HEK293 (cell line): ENCODE results near the gene HPCAL1.

Experiments
- ATF2 ChIP-seq: fragments of 450-650 bp; formaldehyde crosslinking; IDR thresholded peaks from 2 replicates; pipeline ENCODE4 v1.5.1; 2016; ENCODE audit warnings: missing biosample characterization, missing genetic modification characterization, low read depth
- HOXA7 ChIP-seq: sonication (generic); formaldehyde crosslinking; IDR thresholded peaks from 2 replicates; pipeline ENCODE4 v1.8.1; 2022; ENCODE audit warnings: missing genetic modification reagents, borderline replicate concordance
- HOXC10 ChIP-seq: sonication (generic); formaldehyde crosslinking; IDR thresholded peaks from 2 replicates; pipeline ENCODE4 v1.8.1; 2023; ENCODE audit warnings: mild to moderate bottlenecking, missing genetic modification reagents
- HOXD13 ChIP-seq: sonication (generic); formaldehyde crosslinking; IDR thresholded peaks from 2 replicates; pipeline ENCODE4 v1.8.0; 2022; ENCODE audit warnings: missing genetic modification reagents, borderline replicate concordance
- WT1 ChIP-seq: fragments of 450-650 bp; formaldehyde crosslinking; IDR thresholded peaks from 2 replicates; pipeline ENCODE4 v1.5.1; 2016; ENCODE audit warnings: missing biosample characterization, missing genetic modification characterization
- ZBTB20 ChIP-seq: fragments of 450-650 bp; formaldehyde crosslinking; IDR thresholded peaks from 2 replicates; pipeline ENCODE4 v1.5.1; 2016; ENCODE audit warnings: missing biosample characterization, missing genetic modification characterization
- ZNF140 ChIP-seq: fragments of 450-650 bp; formaldehyde crosslinking; IDR thresholded peaks from 2 replicates; pipeline ENCODE4 v1.5.1; 2016; ENCODE audit warnings: missing biosample characterization, missing genetic modification characterization
- ZNF18 ChIP-seq: fragments of 450-650 bp; formaldehyde crosslinking; IDR thresholded peaks from 2 replicates; pipeline ENCODE4 v1.5.1; 2016; ENCODE audit warnings: missing biosample characterization, missing genetic modification characterization
- ZNF211 ChIP-seq: fragments of 450-650 bp; formaldehyde crosslinking; IDR thresholded peaks from 2 replicates; pipeline ENCODE4 v1.5.1; 2016; ENCODE audit warnings: low read depth, missing biosample characterization, missing genetic modification characterization
- ZNF214 ChIP-seq: fragments of 450-650 bp; formaldehyde crosslinking; IDR thresholded peaks from 2 replicates; pipeline ENCODE4 v1.5.1; 2017; ENCODE audit warnings: missing biosample characterization, mild to moderate bottlenecking, missing genetic modification characterization, borderline replicate concordance
- ZNF426 ChIP-seq: fragments of 450-650 bp; formaldehyde crosslinking; IDR thresholded peaks from 2 replicates; pipeline ENCODE4 v1.5.1; 2017; ENCODE audit warnings: missing biosample characterization, missing genetic modification characterization, mild to moderate bottlenecking, inconsistent platforms, moderate library complexity
- ZNF449 ChIP-seq: fragments of 450-650 bp; formaldehyde crosslinking; IDR thresholded peaks from 2 replicates; pipeline ENCODE4 v1.5.1; 2017; ENCODE audit warnings: missing biosample characterization, mild to moderate bottlenecking, missing genetic modification characterization, moderate library complexity
- ZNF555 ChIP-seq: fragments of 450-650 bp; formaldehyde crosslinking; conservative IDR thresholded peaks from 2 replicates; pipeline ENCODE4 v1.5.1; 2017; ENCODE audit warnings: missing biosample characterization, mild to moderate bottlenecking, missing genetic modification characterization, inconsistent platforms
- ZNF560 ChIP-seq: fragments of 450-650 bp; formaldehyde crosslinking; IDR thresholded peaks from 2 replicates; pipeline ENCODE4 v1.5.1; 2017; ENCODE audit warnings: missing biosample characterization, missing genetic modification characterization, borderline replicate concordance
- ZNF747 ChIP-seq: fragments of 450-650 bp; formaldehyde crosslinking; IDR thresholded peaks from 2 replicates; pipeline ENCODE4 v1.5.1; 2016; ENCODE audit warnings: missing biosample characterization, missing genetic modification characterization
- TF ChIP-seq, protein P1 (sequence below): fragments of 450-650 bp; formaldehyde crosslinking; IDR thresholded peaks from 2 replicates; pipeline ENCODE4 v1.5.1; 2016; ENCODE audit warnings: missing biosample characterization, missing genetic modification characterization
- TF ChIP-seq, protein P2 (sequence below): fragments of 450-650 bp; formaldehyde crosslinking; IDR thresholded peaks from 2 replicates; pipeline ENCODE4 v1.5.1; 2016; ENCODE audit warnings: missing biosample characterization, missing genetic modification characterization

HPCAL1 gene

DNA sequence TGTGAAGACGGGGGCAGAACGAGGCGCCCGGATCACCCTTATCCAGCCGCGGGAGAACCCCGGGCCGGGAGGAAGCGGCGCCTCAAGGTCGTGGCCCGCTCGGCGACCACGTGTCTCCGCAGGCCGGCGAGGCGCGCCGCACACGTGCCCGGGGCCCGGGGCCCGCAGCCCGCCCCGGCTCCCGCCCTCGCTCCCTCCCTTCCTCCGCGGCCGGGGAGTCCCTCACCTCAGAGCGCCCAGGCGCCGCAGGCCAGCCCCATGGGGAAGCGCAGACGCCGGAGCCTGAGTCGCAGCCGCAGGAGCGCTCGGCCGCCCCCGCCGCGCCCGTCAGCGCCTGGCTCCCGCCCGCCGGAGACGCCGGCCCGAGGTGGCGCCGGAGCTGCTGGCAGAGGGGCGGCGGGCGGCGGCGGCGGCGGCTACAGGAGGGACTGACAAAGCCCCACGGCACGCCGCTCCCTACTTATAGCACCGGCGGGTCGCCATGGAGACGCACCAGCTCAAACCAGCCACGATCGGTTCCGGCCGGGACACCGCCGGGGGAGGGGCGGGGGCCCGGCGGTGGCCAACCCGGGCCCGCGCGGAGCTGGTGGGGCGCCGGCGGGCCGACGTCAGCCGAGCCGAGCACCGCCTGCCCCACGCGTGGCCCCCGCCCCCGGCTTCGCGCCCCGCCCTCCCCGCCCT is 145.3 kb downstream of the HPCAL1 start, which contains the start of gene ODC1 (continued):
- no peak for TF ChIP-seq HOXA7
- no peak for TF ChIP-seq ATF2 (tag by site-specific recombination)
- TF ChIP-seq ZNF140 (tag by site-specific recombination): no peak
- TF ChIP-seq ZNF214 (tag by site-specific recombination): no peak
- no peak for TF ChIP-seq ZNF18 (tag by site-specific recombination)
- TF ChIP-seq ZNF449: peak; percentile 82; the same call in 1 of the 2 replicates
- TF ChIP-seq HOXD13 (CRISPR knock-in tag): 0 out of 2 replicates have a peak, but pooled peaks have one; percentile 27
- TF ChIP-seq ZNF555 (tag by site-specific recombination): no peak
- no peak for TF ChIP-seq ZNF211 (tag by site-specific recombination)
- TF ChIP-seq ZNF426 (tag by site-specific recombination): no peak
- TF ChIP-seq, protein P1, sequence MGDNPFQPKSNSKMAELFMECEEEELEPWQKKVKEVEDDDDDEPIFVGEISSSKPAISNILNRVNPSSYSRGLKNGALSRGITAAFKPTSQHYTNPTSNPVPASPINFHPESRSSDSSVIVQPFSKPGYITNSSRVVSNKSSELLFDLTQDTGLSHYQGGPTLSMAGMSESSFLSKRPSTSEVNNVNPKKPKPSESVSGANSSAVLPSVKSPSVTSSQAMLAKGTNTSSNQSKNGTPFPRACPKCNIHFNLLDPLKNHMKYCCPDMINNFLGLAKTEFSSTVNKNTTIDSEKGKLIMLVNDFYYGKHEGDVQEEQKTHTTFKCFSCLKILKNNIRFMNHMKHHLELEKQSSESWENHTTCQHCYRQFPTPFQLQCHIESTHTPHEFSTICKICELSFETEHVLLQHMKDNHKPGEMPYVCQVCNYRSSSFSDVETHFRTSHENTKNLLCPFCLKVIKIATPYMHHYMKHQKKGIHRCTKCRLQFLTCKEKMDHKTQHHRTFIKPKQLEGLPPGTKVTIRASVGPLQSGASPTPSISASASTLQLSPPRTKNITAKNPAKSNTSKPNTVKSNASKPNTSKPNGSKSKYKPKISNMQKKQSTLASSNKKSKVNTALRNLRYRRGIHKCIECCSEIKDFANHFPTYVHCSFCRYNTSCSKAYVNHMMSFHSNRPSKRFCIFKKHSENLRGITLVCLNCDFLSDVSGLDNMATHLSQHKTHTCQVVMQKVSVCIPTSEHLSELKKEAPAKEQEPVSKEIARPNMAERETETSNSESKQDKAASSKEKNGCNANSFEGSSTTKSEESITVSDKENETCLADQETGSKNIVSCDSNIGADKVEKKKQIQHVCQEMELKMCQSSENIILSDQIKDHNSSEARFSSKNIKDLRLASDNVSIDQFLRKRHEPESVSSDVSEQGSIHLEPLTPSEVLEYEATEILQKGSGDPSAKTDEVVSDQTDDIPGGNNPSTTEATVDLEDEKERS (tag by site-specific recombination): no peak
- TF ChIP-seq WT1 (tag by site-specific recombination): no peak
- TF ChIP-seq ZNF747 (tag by site-specific recombination): no peak
- TF ChIP-seq, protein P2, sequence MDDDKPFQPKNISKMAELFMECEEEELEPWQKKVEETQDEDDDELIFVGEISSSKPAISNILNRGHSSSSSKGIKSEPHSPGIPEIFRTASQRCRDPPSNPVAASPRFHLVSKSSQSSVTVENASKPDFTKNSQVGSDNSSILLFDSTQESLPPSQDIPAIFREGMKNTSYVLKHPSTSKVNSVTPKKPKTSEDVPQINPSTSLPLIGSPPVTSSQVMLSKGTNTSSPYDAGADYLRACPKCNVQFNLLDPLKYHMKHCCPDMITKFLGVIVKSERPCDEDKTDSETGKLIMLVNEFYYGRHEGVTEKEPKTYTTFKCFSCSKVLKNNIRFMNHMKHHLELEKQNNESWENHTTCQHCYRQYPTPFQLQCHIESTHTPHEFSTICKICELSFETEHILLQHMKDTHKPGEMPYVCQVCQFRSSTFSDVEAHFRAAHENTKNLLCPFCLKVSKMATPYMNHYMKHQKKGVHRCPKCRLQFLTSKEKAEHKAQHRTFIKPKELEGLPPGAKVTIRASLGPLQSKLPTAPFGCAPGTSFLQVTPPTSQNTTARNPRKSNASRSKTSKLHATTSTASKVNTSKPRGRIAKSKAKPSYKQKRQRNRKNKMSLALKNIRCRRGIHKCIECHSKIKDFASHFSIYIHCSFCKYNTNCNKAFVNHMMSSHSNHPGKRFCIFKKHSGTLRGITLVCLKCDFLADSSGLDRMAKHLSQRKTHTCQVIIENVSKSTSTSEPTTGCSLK: no peak
- TF ChIP-seq ZBTB20: 0 out of 2 replicates have a peak, but pooled peaks have one; percentile 37
- no peak for TF ChIP-seq ZNF560 (tag by site-specific recombination)
- no peak for TF ChIP-seq HOXC10 (CRISPR knock-in tag)
